GM12892 (cell line): Measurements from ENCODE around the gene KCNJ6.

Source experiments
- POLR2A ChIP-seq: IDR thresholded peaks from 2 replicates; pipeline ENCODE4 v1.6.1; 2011; ENCODE audit warnings: low read depth, low read length, control low read depth
- POLR2AphosphoS5 ChIP-seq: IDR thresholded peaks from 2 replicates; pipeline ENCODE4 v1.6.1; 2011; ENCODE audit warnings: low read depth, low read length, control low read depth

- TF ChIP-seq POLR2AphosphoS5 (no peak), POLR2A (no peak)
Measured at GRCh38 chr21:37574316-37574715, 341.9 kb downstream of the KCNJ6 start.
